DMS 273 (cell line): Measurements from ENCODE around the gene TNIP2.

Experiments used
- DNase-seq: peaks from one replicate; lab custom pipeline; 2025; ENCODE audit not compliant: unreplicated experiment; lab: John Stamatoyannopoulos, UW

TNIP2 gene

GRCh38 chr4:2725380-2725779, 30.8 kb downstream of the TNIP2 start:
- DNase-seq = no peak

- DNase-seq = no peak
These were observed 32.4 kb downstream of the TNIP2 start for GRCh38 chr4:2723751-2724150.

GRCh38 chr4:2722033-2722432, 34.1 kb downstream of the TNIP2 start:
- DNase-seq = no peak

- peak; percentile 36 for DNase-seq
These were observed 34.5 kb downstream of the TNIP2 start for GRCh38 chr4:2721586-2721985.

GRCh38 chr4:2716236-2716635, 39.9 kb downstream of the TNIP2 start:
- no peak for DNase-seq

GRCh38 chr4:2715426-2715825, 40.7 kb downstream of the TNIP2 start:
- DNase-seq = no peak

- no peak for DNase-seq
These were observed 41.2 kb downstream of the TNIP2 start for GRCh38 chr4:2714918-2715317.

GRCh38 chr4:2714061-2714770, 41.9 kb downstream of the TNIP2 start:
- no peak for DNase-seq

- no peak for DNase-seq
These were observed 42.8 kb downstream of the TNIP2 start for GRCh38 chr4:2713337-2713736.

- DNase-seq = no peak
These were observed 43.8 kb downstream of the TNIP2 start for GRCh38 chr4:2712261-2712842.

GRCh38 chr4:2702770-2703169, 53.4 kb downstream of the TNIP2 start:
- DNase-seq = no peak

GRCh38 chr4:2702361-2702760, 53.8 kb downstream of the TNIP2 start:
- peak; percentile 12 for DNase-seq

GRCh38 chr4:2700031-2700430, 56.1 kb downstream of the TNIP2 start:
- no peak for DNase-seq

GRCh38 chr4:2699534-2699933, 56.6 kb downstream of the TNIP2 start:
- DNase-seq = no peak

GRCh38 chr4:2698951-2699505, 57.1 kb downstream of the TNIP2 start:
- DNase-seq = no peak

GRCh38 chr4:2698504-2698903, 57.6 kb downstream of the TNIP2 start:
- no peak for DNase-seq

GRCh38 chr4:2697995-2698414, 58.1 kb downstream of the TNIP2 start:
- DNase-seq = no peak

GRCh38 chr4:2696423-2696822, 59.7 kb downstream of the TNIP2 start:
- DNase-seq = no peak

- DNase-seq = no peak
These were observed 60.6 kb downstream of the TNIP2 start for GRCh38 chr4:2695346-2696060.

- DNase-seq = no peak
These were observed 61.4 kb downstream of the TNIP2 start for GRCh38 chr4:2694691-2695090.

- no peak for DNase-seq
These were observed 64.1 kb downstream of the TNIP2 start for GRCh38 chr4:2691952-2692435.
